Measurements from ENCODE around the gene TTC7B.
"Not testable (repeated sequence)": the region's sequence is repeated elsewhere in the genome, so short reads cannot be mapped to it uniquely, and the experiment has no call there.

Gene TTC7B

DNA sequence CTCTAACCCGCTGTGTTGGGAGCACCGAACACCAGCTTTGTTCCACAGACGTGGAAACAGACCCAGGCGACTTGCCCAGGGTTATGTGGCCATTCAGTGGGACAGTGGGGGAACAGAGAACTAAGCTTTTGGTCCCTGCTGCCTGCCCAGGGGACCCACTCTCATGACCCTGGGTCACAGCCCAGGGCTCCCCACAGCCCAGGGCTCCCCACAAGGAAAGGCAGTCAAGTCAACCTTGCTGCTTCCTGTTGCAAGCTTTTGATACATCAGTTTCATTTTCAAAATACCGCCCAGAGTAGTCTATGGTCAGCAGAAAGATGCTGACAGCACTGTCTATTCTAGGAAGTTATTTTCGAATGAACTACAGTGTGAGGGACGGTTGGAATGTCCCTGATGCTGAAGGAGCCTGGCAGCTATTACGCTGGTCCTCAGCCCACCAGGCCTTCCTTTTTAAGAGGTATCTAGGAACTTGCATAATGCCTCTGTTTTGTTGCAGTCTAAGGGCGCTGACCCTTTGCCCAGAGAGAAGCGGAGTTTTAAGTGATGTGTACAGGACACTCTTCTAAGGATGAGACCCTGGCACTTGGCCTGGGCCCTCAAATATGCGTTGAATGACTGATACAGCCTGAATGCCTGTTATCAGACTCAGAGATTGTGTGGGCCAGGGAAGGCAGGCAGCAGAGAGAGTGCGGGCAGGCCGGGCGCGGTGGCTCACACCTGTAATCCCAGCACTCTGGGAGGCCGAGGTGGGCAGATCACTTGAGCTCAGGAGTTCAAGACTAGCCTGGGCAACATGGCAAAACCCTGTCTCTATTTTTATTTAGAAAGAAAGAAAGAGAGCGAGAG is 12.6 kb upstream of the TTC7B start:
- Histone ChIP-seq H3K27ac (ENCODE audit: low read length) (no peak overlapping the region), H3K9me3 (ENCODE audit: control insufficient read depth, low read depth, low read length) (no peaks in the 10 kb centered on the region), H3K9ac (ENCODE audit: low read length) (no peak overlapping the region), H3K4me1 (ENCODE audit: control insufficient read depth, low read depth, low read length) (no peaks in the 10 kb centered on the region), H3K27me3 (ENCODE audit: control insufficient read depth, insufficient read depth, low read length) (peaks cover 37% of the 10 kb centered on the region), H3K36me3 (ENCODE audit: control insufficient read depth, low read depth, low read length) (no peaks in the 10 kb centered on the region), H3K4me3 (ENCODE audit: low read length) (no peak overlapping the region)

DNA sequence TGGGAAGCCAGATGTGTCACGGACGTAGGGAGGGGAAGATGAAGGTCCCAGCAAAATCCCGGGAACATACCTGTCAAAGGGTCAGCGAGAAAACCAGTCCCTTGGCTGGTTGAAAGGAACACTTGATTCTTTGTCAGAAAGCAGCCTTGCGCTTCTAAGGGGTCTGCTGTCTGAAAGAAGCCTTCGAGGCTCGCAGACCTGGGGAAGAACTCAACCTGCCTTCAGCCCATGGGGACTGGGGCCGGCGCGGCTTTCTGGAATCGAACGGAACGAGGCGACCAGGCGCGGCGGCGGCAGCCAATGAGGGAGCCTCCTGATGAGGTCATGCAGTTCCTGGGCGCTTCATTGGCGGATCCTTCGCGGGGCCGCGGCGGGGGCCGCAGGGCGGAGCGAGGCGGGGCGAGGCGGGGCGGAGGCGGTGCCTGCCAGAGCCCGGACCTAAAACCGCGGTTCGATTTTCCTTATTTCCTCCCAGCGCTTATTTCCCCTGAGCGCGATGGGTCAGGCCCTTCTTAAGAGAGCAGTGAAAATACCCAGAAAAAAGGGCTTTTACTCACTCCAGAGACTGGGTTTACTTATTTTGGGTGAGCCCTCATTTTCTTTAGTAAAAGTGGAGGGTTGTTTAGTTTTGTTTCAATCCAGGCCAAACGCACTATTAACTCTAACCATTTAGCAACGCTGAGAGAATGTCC is 11.8 kb upstream of the TTC7B start:
- H3K36me3 ChIP-seq (ENCODE audit: control insufficient read depth, low read depth, low read length) = no peaks in the 10 kb centered on the region
- H3K9ac ChIP-seq (ENCODE audit: low read length) = no peak overlapping the region
- no peak overlapping the region for H3K27ac ChIP-seq (ENCODE audit: low read length)
- peak overlapping the region; percentile 41 for H3K4me3 ChIP-seq (ENCODE audit: low read length)
- H3K9me3 ChIP-seq (ENCODE audit: control insufficient read depth, low read depth, low read length) = no peaks in the 10 kb centered on the region
- peaks cover 37% of the 10 kb centered on the region for H3K27me3 ChIP-seq (ENCODE audit: control insufficient read depth, insufficient read depth, low read length)
- no peaks in the 10 kb centered on the region for H3K4me1 ChIP-seq (ENCODE audit: control insufficient read depth, low read depth, low read length)

DNA sequence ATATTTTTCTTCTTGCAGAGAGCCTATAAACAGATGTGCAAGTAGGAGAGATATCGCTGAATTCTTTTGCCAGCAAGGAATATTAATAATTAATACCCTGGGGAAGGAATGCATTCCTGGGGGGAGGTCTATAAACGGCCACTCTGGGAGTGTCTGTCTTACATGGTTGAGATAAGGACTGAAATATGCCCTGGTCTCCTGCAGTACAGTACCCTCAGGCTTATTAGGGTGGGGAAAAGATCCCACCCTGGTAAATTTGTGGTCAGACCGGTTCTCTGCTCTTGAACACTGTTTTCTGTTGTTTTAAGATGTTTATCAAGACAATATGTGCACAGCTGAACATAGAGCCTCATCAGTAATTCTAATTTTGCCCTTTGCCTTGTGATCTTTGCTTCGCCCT is 7.3 kb upstream of the TTC7B start:
- H3K27me3 ChIP-seq (ENCODE audit: control insufficient read depth, insufficient read depth, low read length) = peaks cover 21% of the 10 kb centered on the region
- not testable (repeated sequence) for H3K4me3 ChIP-seq (ENCODE audit: low read length); H3K4me1 ChIP-seq (ENCODE audit: control insufficient read depth, low read depth, low read length); H3K27ac ChIP-seq (ENCODE audit: low read length); H3K36me3 ChIP-seq (ENCODE audit: control insufficient read depth, low read depth, low read length); H3K9me3 ChIP-seq (ENCODE audit: control insufficient read depth, low read depth, low read length); H3K9ac ChIP-seq (ENCODE audit: low read length)

DNA sequence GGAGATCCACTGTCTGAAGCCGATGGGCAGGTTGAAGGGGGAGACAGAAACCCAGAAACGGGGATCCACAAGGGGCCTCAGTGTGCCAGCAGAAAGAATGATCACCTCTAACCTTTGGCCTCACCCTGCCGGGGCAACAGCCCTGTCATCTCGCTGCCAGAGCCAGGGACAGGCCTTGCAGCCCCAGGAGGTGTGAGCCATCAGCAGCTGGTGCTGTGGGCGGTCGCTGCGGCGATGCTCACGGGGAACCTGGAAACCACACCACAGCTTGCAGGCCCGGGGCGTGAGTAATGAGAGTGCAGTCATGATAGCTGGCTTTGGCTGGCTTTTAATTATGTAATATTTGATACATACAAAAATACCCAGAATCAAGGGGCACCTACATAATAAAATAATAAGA is 4.7 kb upstream of the TTC7B start:
- H3K36me3 ChIP-seq (ENCODE audit: control insufficient read depth, low read depth, low read length) = no peaks in the 10 kb centered on the region
- H3K9ac ChIP-seq (ENCODE audit: low read length) = no peak overlapping the region
- H3K4me1 ChIP-seq (ENCODE audit: control insufficient read depth, low read depth, low read length) = no peaks in the 10 kb centered on the region
- no peak overlapping the region for H3K4me3 ChIP-seq (ENCODE audit: low read length)
- no peak overlapping the region for H3K27ac ChIP-seq (ENCODE audit: low read length)
- no peaks in the 10 kb centered on the region for H3K9me3 ChIP-seq (ENCODE audit: control insufficient read depth, low read depth, low read length)
- peaks cover 5% of the 10 kb centered on the region for H3K27me3 ChIP-seq (ENCODE audit: control insufficient read depth, insufficient read depth, low read length)

DNA sequence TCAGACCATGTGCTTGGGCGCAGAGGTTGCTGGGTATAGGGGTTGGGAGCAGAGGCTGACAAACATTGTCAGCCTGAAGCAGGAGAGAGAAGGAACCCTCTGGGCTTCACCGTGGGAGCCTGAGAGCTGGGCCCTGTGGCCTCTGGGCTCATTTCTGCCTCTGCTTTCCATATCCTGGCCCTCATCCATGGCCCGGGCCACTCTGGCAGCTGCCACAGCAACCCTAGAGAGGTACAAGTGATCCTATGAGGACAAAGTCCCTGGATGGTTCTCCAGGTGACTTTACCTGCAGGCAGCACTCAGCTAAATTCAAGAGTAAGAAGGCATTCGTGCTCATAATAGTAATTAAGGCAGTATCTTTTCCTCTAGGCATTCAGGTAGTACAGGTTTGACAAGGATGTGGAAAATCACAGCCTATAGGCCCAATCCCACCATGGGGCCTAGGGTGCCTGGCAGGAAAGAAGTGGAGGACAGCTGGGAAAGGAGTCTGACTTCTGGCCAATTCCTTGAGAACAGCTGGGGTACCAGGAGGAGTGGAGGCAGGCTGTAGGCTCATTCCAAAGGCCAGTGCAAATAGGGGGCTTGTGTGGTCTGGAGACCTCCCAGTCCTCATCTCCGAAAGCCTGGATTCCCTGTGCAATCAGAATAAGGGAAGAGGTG is 3.6 kb upstream of the TTC7B start:
- H3K4me3 ChIP-seq (ENCODE audit: low read length) = no peak overlapping the region
- no peaks in the 10 kb centered on the region for H3K36me3 ChIP-seq (ENCODE audit: control insufficient read depth, low read depth, low read length)
- peaks cover 7% of the 10 kb centered on the region for H3K4me1 ChIP-seq (ENCODE audit: control insufficient read depth, low read depth, low read length)
- no peak overlapping the region for H3K9ac ChIP-seq (ENCODE audit: low read length)
- peaks cover 14% of the 10 kb centered on the region for H3K27me3 ChIP-seq (ENCODE audit: control insufficient read depth, insufficient read depth, low read length)
- H3K27ac ChIP-seq (ENCODE audit: low read length) = no peak overlapping the region
- H3K9me3 ChIP-seq (ENCODE audit: control insufficient read depth, low read depth, low read length) = no peaks in the 10 kb centered on the region

DNA sequence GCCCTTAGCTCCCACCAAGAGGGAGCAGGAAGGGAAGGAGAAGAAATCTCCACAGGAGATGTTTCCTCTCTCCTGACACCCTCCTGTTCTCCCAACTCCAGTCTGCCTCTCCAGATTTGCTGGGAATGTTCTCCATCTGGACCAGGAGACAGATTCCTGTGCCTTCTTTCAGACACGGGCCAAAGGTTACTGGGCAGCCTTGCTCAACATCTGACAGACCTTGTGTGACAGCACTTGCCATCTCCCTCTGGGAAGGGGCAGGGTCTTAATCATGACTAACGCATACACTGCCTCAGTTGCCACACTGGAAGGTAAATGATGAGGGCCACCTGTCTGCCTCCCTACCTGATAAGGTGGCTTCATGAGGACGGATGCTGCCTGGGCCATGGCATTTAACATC is 2.5 kb upstream of the TTC7B start:
- H3K9me3 ChIP-seq (ENCODE audit: control insufficient read depth, low read depth, low read length) = no peaks in the 10 kb centered on the region
- H3K27ac ChIP-seq (ENCODE audit: low read length) = no peak overlapping the region
- H3K27me3 ChIP-seq (ENCODE audit: control insufficient read depth, insufficient read depth, low read length) = peaks cover 19% of the 10 kb centered on the region
- H3K4me3 ChIP-seq (ENCODE audit: low read length) = no peak overlapping the region
- H3K36me3 ChIP-seq (ENCODE audit: control insufficient read depth, low read depth, low read length) = no peaks in the 10 kb centered on the region
- peaks cover 7% of the 10 kb centered on the region for H3K4me1 ChIP-seq (ENCODE audit: control insufficient read depth, low read depth, low read length)
- no peak overlapping the region for H3K9ac ChIP-seq (ENCODE audit: low read length)

DNA sequence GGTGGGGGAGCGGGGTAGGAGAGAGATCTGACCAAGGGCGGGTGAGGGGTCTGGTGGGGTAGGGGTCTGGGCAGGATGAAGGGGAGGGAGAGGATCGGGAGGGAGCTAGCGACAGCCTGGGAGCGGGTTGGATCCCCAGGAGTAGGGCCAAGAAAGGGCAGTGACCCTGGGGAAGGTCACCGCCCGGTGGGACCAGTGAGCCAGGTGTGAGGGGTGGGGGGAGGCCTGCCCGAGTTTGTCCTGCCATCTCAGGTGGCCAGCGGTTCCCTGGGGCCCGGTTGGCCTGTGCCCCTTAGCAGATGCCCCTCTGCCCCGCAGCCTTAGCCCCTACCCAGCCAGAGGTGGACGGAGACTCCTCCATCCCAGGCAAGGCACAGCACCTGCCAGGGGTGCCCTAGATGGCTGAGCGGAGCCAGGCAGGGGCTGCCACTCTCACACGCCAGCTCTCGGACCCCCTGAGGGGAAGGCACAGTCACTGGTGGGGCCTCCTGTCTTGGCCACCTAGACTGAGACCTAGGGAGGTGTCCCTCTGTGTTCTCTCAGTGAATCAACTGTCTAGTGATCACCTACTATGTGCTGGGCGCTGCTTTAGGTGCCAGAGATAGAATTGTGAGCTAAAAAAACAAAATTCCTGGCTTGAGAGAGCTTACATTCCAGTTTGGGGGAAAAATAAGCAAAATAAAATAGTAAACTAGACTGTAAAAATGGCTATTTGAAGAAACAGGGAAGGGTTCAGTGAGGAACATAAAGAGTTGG is 629 bp upstream of the TTC7B start:
- no peak overlapping the region for H3K9ac ChIP-seq (ENCODE audit: low read length)
- peak overlapping the region; percentile 32 for H3K4me3 ChIP-seq (ENCODE audit: low read length)
- H3K27me3 ChIP-seq (ENCODE audit: control insufficient read depth, insufficient read depth, low read length) = peaks cover 19% of the 10 kb centered on the region
- no peaks in the 10 kb centered on the region for H3K9me3 ChIP-seq (ENCODE audit: control insufficient read depth, low read depth, low read length)
- H3K27ac ChIP-seq (ENCODE audit: low read length) = no peak overlapping the region
- H3K36me3 ChIP-seq (ENCODE audit: control insufficient read depth, low read depth, low read length) = no peaks in the 10 kb centered on the region
- peaks cover 7% of the 10 kb centered on the region for H3K4me1 ChIP-seq (ENCODE audit: control insufficient read depth, low read depth, low read length)

DNA sequence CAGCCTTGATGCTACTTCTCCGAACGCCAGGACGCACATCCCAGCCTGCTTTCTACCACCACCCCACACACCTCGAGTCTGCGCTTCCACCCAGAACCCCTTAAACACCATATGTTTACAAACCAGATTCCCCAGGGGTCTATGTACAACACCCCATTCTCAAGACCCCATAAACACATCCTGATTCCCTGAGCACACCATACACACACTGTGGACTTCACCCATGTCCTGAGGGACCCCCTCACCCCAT is 733 bp downstream of the TTC7B start:
- peak overlapping the region; percentile 69 for H3K4me3 ChIP-seq (ENCODE audit: low read length)
- no peaks in the 10 kb centered on the region for H3K36me3 ChIP-seq (ENCODE audit: control insufficient read depth, low read depth, low read length)
- no peak overlapping the region for H3K27ac ChIP-seq (ENCODE audit: low read length)
- H3K4me1 ChIP-seq (ENCODE audit: control insufficient read depth, low read depth, low read length) = peaks cover 7% of the 10 kb centered on the region
- H3K9ac ChIP-seq (ENCODE audit: low read length) = no peak overlapping the region
- peaks cover 19% of the 10 kb centered on the region for H3K27me3 ChIP-seq (ENCODE audit: control insufficient read depth, insufficient read depth, low read length)
- no peaks in the 10 kb centered on the region for H3K9me3 ChIP-seq (ENCODE audit: control insufficient read depth, low read depth, low read length)

DNA sequence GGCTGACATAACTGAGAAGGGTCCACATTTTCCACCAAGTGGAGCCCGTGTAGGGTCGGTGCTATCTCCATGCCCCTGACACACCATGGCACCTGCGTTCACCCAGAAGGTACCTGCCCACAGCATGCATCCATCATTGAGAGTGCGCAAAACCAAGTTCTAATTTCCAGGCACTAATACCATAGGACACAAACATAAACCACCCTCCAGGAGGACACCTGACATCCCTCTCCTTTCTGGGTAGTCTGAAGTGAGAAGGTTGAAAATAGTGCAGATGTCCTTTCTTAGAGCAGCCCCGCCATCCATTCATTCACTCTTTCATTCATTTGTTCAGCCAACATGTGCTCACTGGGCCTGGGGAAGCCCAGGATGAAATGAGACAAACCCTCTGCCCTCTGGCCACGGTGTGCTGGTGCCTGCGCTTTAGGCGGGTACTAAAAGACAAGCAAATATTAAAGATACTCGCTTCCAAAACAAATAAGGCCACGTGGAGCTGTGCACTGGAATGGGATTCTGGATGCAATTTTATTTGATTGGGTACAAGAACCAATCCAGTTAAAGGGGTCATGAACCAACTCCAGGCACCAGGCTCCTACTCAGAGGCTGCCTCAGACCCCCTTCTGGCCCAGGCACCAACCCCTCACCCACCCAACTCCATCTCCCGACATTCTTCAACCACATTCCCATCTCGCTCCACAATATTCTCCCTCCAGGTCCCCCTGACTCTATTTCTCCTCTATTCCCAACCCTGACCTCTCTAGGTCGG is 1.2 kb downstream of the TTC7B start:
- Histone ChIP-seq H3K4me1 (ENCODE audit: control insufficient read depth, low read depth, low read length) (peaks cover 7% of the 10 kb centered on the region), H3K27me3 (ENCODE audit: control insufficient read depth, insufficient read depth, low read length) (peaks cover 19% of the 10 kb centered on the region), H3K9me3 (ENCODE audit: control insufficient read depth, low read depth, low read length) (no peaks in the 10 kb centered on the region), H3K4me3 (ENCODE audit: low read length) (peak overlapping the region; percentile 69), H3K27ac (ENCODE audit: low read length) (no peak overlapping the region), H3K9ac (ENCODE audit: low read length) (no peak overlapping the region), H3K36me3 (ENCODE audit: control insufficient read depth, low read depth, low read length) (no peaks in the 10 kb centered on the region)

DNA sequence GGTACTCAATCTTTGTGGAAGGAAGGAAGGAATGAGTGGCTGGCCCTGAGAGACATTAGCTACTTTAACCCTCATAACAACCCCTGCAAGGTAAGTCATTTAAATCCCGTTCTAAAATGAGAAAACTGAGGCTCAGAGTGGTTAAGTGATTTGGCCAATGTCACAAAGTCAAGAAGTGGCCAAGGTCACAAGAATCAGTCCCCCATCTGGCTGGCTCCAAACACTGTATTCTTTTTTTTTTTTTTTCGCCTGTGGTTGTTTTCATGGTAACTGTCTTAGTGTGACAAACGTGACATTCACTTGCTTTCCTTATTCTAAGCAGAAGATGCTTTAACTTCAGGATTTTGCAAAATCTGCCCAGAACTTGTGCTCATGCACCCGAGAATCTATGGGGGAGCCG is 2.8 kb downstream of the TTC7B start:
- Histone ChIP-seq H3K4me3 (ENCODE audit: low read length) (no peak overlapping the region), H3K27ac (ENCODE audit: low read length) (no peak overlapping the region), H3K36me3 (ENCODE audit: control insufficient read depth, low read depth, low read length) (no peaks in the 10 kb centered on the region), H3K9me3 (ENCODE audit: control insufficient read depth, low read depth, low read length) (no peaks in the 10 kb centered on the region), H3K9ac (ENCODE audit: low read length) (no peak overlapping the region), H3K27me3 (ENCODE audit: control insufficient read depth, insufficient read depth, low read length) (peaks cover 19% of the 10 kb centered on the region), H3K4me1 (ENCODE audit: control insufficient read depth, low read depth, low read length) (peaks cover 7% of the 10 kb centered on the region)

DNA sequence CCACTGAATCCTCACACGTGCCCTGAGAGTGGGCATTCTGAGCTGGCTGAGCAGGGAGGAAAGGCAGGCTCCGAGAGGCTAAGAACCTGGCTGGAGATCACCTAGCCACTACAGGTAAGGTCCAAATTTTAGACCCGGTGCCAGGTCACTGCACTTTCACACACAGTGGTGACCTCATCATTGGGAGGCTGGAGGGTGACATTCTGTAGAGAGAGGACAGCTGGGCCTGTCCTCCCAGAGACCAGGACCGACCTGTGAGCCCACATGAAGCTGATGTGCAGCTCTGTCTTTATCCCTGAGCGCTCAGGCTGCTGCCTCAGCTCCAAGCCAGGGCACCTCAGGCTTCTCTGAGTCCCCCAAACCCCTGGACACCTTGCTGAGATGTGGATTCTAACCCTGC is 4.1 kb downstream of the TTC7B start:
- Histone ChIP-seq H3K4me1 (ENCODE audit: control insufficient read depth, low read depth, low read length) (peaks cover 7% of the 10 kb centered on the region), H3K4me3 (ENCODE audit: low read length) (no peak overlapping the region), H3K27me3 (ENCODE audit: control insufficient read depth, insufficient read depth, low read length) (peaks cover 15% of the 10 kb centered on the region), H3K9me3 (ENCODE audit: control insufficient read depth, low read depth, low read length) (no peaks in the 10 kb centered on the region), H3K27ac (ENCODE audit: low read length) (no peak overlapping the region), H3K9ac (ENCODE audit: low read length) (no peak overlapping the region), H3K36me3 (ENCODE audit: control insufficient read depth, low read depth, low read length) (no peaks in the 10 kb centered on the region)
